Right ventricle myocardium superior (tissue), 1 donor: ENCODE results near the gene LRRC36. TPM values are rescaled to one million over a fixed set of nuclear protein-coding genes. Genes with fewer than 3 reads are reported as not detected.
A peak's percentile ranks its signal among the peaks of the same experiment; 100 is the strongest.

Experiments
- ATAC-seq: fragments of 200-7000 bp; cut with Tn5 transposase; one replicate; pipeline ENCODE4 v1.9.1; 2020; ENCODE audit warnings: mild to moderate bottlenecking; ENCODE audit not compliant: poor library complexity
- DNase-seq: peaks from one replicate; pipeline ENCODE4 v3.0.0-alpha.2; 2020
- intact Hi-C: fragments of 100-400 bp; cut with DNase I; formaldehyde crosslinking; loops from one replicate; pipeline ENCODE4 v1.11.2; 2022
- long read RNA-seq: library from polyadenylated mRNA; unstranded; transcript quantifications from one replicate; pipeline ENCODE4 v2.0.0, GENCODE V29; 2021
- total RNA-seq: library from RNA; stranded (reverse); fragmentation: NEBNext Ultra II Directional; extraction: Animal tissue kit (Norgen Biotek cat#: 25700); gene quantifications from one replicate; pipeline ENCODE4 v1.2.1, GENCODE V29; 2021
- donor health status: DM: no; HTN: yes; CAD: no; lungs with severe emphysema.

Gene LRRC36, protein sequence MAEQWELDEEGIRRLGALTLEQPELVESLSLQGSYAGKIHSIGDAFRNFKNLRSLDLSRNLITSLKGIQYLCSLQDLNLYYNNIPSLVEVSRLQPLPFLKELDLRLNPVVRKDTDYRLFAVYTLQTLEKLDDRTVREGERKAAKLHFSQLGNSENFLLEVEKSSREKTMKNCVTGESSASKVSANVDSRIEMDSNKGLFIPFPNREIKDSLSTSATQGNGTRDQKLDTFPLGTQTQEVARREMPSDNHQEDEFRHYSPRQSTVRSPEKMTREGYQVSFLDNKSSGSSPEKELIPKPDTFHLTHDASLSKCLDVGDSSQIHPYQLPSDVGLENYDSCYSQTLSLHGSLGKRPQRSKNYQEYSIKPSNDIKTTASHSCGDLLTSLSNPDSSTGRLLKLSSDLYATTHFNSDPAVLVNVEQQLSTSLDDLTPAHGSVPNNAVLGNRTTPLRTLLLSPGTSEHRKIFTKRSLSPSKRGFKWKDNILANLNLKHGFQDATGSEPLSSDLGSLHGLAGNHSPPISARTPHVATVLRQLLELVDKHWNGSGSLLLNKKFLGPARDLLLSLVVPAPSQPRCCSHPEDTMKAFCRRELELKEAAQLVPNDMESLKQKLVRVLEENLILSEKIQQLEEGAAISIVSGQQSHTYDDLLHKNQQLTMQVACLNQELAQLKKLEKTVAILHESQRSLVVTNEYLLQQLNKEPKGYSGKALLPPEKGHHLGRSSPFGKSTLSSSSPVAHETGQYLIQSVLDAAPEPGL
- total RNA-seq: not detected
- long read RNA-seq: 0 reads

DNA sequence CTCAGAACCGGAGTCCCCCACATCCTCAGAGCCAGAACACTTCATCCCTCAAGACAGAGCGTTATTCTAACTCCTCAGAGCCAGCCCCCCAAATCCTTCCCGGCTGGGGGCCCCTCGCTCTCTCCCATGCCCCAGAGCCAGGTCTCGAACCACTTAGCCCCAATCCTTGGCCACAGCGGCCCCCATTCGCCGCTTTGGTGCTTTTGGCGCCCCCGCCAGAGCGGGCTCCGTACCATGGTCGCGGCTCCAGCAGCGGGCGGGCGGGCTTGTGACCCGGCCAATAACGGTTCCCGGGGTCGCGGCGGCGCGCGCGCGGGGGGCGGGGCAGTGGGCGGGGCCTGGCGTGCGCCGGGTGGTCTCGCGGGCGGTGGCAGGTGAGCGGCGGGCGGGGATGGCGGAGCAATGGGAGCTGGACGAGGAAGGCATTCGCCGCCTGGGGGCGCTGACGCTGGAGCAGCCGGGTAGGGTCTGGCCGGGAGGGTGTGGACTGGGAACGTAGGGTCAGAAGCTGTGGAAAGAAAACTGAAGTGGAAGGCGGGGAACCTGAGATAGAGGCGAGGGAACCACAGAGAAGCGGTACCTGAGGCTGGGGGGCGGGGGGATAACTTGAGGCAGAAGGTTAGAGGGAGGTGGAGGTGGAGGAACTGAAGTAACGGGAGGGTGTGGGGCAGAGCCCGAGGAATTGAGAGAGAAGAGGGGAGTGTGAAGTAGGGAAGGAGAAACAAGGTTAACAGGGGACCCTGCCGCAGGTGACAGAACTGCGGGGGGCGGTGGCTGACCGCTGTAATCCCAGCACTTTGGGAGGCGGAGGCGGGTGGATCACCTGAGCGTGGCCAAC lies at the start of gene LRRC36, which contains the start of gene KCTD19:
LRRC36 (plus strand) TSS at position 344 of the 838 bp plus-strand sequence; CDS start at position 392, 48 bp downstream.
KCTD19 (minus strand) TSS at position 270 of the 838 bp plus-strand sequence; CDS start at position 236, 34 bp downstream.
- intact Hi-C loops: no loop called here
- ATAC-seq: peak; percentile 70

DNA sequence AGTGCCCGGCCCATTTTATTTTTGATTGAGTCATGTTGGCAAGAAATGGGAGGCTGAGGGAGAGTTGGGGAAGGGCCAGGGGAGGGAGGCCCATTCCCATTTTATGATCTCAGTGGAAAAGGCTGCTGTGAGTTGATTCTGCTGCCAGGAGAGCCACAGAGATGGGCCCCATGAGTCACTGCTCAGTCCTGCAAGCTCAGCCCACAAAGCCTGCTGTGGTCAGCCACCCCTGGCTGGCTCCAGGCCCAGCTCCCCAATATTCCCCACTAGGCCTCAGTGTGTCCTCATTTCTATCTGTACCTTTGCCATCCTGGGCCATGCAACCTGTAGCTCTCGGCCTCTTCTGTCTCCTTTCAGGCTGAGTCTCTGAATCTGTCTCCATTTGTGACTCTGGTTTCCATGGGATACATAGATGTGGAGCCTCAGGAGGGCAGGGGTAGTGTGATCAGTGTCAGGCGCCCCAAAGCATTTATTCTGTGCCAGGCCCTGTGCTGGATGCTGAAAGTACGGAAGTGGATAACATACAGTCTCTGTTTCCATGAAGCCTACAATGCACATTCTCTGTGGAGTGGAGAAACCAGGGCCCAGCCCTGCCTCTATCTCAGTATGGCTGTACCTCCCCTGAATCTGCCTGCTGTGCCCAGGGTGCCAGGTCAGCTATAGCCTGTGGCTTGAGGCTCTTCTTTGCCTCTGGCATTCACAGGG lies 49.2 kb upstream of the LRRC36 start:
- intact Hi-C loops: no loop called here

More for the DNA sequence above, at the start of gene LRRC36, which contains the start of gene KCTD19:
- peak; percentile 70 for DNase-seq

GRCh38 chr16:67277999-67278772 lies 48.4 kb upstream of the LRRC36 start:
- intact Hi-C loops: no loop called here
- peak; percentile 29 for DNase-seq
- no peak for ATAC-seq

More for the DNA sequence above, 49.2 kb upstream of the LRRC36 start:
- ATAC-seq (no peak), DNase-seq (peak; percentile 50)

DNA sequence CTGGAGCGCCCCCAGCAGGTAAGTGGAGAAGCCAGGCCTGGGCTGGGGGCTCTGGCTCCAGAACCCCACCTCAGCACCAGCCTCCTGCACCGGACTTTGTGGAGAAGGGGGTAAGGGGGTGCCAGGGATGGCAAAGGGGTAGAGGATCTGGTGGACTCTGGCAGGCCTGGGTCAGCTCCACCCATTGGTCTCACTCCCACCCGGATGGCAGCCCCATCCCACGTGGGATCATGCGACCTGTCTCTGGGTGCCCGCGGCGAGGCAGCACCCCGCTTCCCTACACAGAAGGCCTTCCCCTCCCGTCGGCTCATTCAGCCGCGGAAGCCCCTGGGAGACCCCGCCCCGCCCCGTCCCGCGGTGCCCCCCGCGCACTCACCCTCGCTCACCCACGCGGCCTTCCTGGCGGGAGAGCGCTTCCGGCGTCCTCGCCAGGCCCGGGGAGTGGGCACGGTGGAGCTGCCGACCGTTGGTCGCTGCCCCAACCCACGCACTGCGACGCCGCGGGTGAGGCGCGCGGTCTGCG lies 47.8 kb upstream of the LRRC36 start:
- no peak for DNase-seq
- ATAC-seq: peak; percentile 21
- intact Hi-C loops: no loop called here

- peak; percentile 91 for ATAC-seq
- DNase-seq: peak; percentile 84
- intact Hi-C loops: no loop called here
Observed at GRCh38 chr16:67279296-67280089, 47.1 kb upstream of the LRRC36 start, which contains the start of gene PLEKHG4. Gene PLEKHG4 (plus strand): TSS chr16:67279532. CDS start chr16:67280045, 513 bp downstream.

GRCh38 chr16:67280090-67281015 lies 46.3 kb upstream of the LRRC36 start:
- ATAC-seq (no peak), DNase-seq (no peak)
- intact Hi-C loops: no loop called here

DNA sequence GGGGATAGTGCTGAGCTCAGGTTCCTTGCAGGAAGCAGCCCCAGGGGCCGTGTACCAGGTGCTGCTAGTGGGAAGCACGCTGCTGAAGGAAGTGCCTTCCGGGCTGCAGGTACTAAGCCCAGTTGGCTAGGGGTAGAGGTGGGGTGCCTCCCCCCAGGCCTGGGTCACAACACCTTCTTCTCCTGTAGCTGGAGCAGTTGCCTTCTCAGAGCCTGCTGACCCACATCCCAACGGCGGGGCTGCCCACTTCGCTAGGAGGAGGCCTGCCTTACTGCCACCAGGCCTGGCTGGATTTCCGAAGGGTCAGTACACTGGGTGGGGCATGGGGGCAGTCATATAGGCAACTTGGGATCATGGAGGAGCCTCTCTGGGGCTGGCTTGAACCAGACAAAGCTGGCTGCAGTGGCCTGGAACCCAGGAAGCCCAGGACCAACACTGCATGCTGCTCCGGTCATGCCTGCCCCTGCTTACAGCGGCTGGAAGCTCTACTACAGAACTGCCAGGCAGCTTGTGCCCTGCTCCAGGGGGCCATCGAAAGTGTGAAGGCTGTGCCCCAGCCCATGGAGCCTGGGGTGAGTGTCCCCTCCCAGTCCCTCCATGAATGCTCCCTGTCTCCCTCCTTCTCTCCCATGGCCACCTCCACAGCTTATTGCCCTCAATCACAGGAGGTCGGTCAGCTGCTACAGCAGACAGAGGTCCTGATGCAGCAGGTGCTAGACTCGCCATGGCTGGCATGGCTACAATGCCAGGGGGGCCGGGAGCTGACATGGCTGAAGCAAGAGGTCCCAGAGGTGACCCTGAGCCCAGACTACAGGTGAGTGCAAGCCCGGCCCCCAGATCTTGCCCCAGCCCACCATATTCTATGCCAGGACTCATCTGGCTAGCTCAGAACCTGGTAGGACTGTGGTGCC lies 44.8 kb upstream of the LRRC36 start:
- DNase-seq: no peak
- intact Hi-C loops: no loop called here
- ATAC-seq: no peak

DNA sequence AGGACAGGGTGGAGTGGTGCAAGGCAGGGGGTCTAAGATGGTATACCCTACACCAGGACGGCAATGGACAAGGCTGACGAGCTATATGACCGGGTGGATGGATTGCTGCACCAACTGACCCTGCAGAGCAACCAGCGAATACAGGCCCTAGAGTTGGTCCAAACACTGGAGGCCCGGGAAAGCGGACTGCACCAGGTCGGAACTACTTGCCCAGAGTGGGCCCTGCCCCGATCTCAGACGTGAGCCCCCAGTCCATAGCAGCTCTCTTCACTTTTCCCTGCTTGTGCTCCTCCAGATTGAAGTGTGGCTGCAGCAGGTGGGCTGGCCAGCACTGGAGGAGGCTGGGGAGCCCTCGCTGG lies 44.2 kb upstream of the LRRC36 start:
- DNase-seq (no peak), ATAC-seq (no peak)
- intact Hi-C loops: no loop called here

DNA sequence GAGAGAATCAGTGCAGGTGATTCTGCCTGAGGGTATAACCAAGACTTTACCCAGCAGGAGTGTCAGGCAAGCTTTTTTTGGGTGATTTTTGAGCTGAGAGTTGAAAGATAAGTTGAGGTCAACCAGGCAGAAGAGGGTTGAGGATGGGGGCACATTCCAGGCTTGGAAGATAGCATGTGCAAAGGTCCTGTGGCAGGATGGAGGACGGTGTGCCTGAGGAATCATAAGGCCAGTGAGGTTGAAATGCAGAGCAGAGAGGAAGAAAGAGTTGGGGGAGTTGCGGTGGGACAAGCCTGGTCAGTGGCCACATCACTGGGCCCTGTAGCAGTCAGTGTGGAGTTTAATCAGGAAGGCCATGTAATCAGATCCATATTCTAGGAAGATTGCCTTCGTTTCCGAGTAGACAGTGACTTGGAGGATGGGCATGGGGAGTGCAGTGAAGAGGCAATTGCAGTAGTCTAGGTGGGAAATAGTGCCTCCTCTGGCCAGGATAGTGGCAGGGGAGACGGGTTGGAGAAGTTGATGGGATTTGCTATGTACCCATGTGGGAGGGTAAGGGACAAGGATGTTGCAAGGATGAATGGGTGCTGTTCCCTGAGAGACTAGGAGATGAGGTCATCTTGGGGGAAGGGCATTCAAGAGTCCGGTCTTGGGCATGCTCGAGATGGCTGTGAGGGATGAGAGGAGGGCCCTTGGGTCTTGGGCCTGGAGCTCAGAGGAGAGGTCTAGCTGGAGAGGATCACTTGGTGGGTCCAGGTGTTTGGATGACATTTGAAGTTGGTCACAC lies 43.4 kb upstream of the LRRC36 start:
- DNase-seq (no peak), ATAC-seq (no peak)
- intact Hi-C loops: no loop called here

GRCh38 chr16:67283826-67284555 lies 42.6 kb upstream of the LRRC36 start:
- DNase-seq: no peak
- intact Hi-C loops: no loop called here
- no peak for ATAC-seq

GRCh38 chr16:67284699-67285646 lies 41.6 kb upstream of the LRRC36 start:
- DNase-seq (no peak), ATAC-seq (peak; percentile 70)
- intact Hi-C loops: no loop called here
